HUES6 (cell line): ENCODE measurements around the gene TBX20.

Experiments
- H3K27ac ChIP-seq: 2 replicates; pipeline ENCODE4 v1.7.0; 2013; ENCODE audit warnings: low read depth, mild to moderate bottlenecking, low read length, inconsistent platforms
- H3K27me3 ChIP-seq: 2 replicates; pipeline ENCODE4 v1.6.1; 2013; ENCODE audit warnings: low read length; ENCODE audit not compliant: control insufficient read depth, insufficient read depth
- H3K36me3 ChIP-seq: 2 replicates; pipeline ENCODE4 v1.6.1; 2013; ENCODE audit warnings: low read length; ENCODE audit not compliant: control insufficient read depth, insufficient read depth
- H3K4me1 ChIP-seq: 2 replicates; pipeline ENCODE4 v1.6.1; 2013; ENCODE audit warnings: low read length; ENCODE audit not compliant: control insufficient read depth, insufficient read depth
- H3K4me3 ChIP-seq: 2 replicates; pipeline ENCODE4 v1.5.1; 2013; ENCODE audit warnings: low read depth, low read length
- H3K9ac ChIP-seq: one replicate; pipeline ENCODE4 v1.6.1; 2013; ENCODE audit warnings: mild to moderate bottlenecking, low read length
- H3K9me3 ChIP-seq: 2 replicates; pipeline ENCODE4 v1.6.1; 2013; ENCODE audit warnings: low read depth, low read length; ENCODE audit not compliant: control insufficient read depth, insufficient read depth

Gene TBX20

GRCh38 chr7:35261476-35262285 is 7.8 kb upstream of the TBX20 start:
- Histone ChIP-seq H3K9ac (peak overlapping the region; percentile 37), H3K27me3 (peaks cover 77% of the 10 kb centered on the region)

GRCh38 chr7:35261041-35261440 is 7.1 kb upstream of the TBX20 start:
- Histone ChIP-seq H3K4me1 (peaks cover 51% of the 10 kb centered on the region), H3K9ac (peak overlapping the region; percentile 37), H3K27me3 (peaks cover 83% of the 10 kb centered on the region), H3K4me3 (peak overlapping the region; percentile 52), H3K9me3 (no peaks in the 10 kb centered on the region), H3K27ac (no peak overlapping the region), H3K36me3 (no peaks in the 10 kb centered on the region)

More at GRCh38 chr7:35261476-35262285, 7.8 kb upstream of the TBX20 start:
- H3K27ac ChIP-seq: no peak overlapping the region
- peaks cover 44% of the 10 kb centered on the region for H3K4me1 ChIP-seq
- no peaks in the 10 kb centered on the region for H3K9me3 ChIP-seq
- H3K36me3 ChIP-seq: no peaks in the 10 kb centered on the region
- H3K4me3 ChIP-seq: peak overlapping the region; percentile 52

- no peak overlapping the region for H3K27ac ChIP-seq
- 0 out of 2 replicates have a peak overlapping the region, but pooled peaks have one; percentile 5 for H3K4me3 ChIP-seq
- peaks cover 91% of the 10 kb centered on the region for H3K27me3 ChIP-seq
- no peak overlapping the region for H3K9ac ChIP-seq
- peaks cover 54% of the 10 kb centered on the region for H3K4me1 ChIP-seq
- H3K9me3 ChIP-seq: no peaks in the 10 kb centered on the region
- no peaks in the 10 kb centered on the region for H3K36me3 ChIP-seq
Measured at GRCh38 chr7:35260246-35260645, 6.3 kb upstream of the TBX20 start.

GRCh38 chr7:35259523-35259908 is 5.6 kb upstream of the TBX20 start:
- H3K4me3 ChIP-seq: peak overlapping the region; percentile 58; the same call in 1 of the 2 replicates
- H3K9ac ChIP-seq: no peak overlapping the region
- H3K27ac ChIP-seq: no peak overlapping the region
- peaks cover 56% of the 10 kb centered on the region for H3K4me1 ChIP-seq
- no peaks in the 10 kb centered on the region for H3K36me3 ChIP-seq
- H3K27me3 ChIP-seq: peaks cover 98% of the 10 kb centered on the region
- no peaks in the 10 kb centered on the region for H3K9me3 ChIP-seq

- no peaks in the 10 kb centered on the region for H3K9me3 ChIP-seq
- H3K9ac ChIP-seq: no peak overlapping the region
- peaks cover 100% of the 10 kb centered on the region for H3K27me3 ChIP-seq
- H3K36me3 ChIP-seq: no peaks in the 10 kb centered on the region
- H3K27ac ChIP-seq: no peak overlapping the region
- H3K4me3 ChIP-seq: peak overlapping the region; percentile 58; the same call in 1 of the 2 replicates
- H3K4me1 ChIP-seq: peaks cover 60% of the 10 kb centered on the region
Measured at GRCh38 chr7:35258868-35259522, 5.1 kb upstream of the TBX20 start.

- H3K27me3 ChIP-seq: peaks cover 100% of the 10 kb centered on the region
Measured at GRCh38 chr7:35258125-35258867, 4.4 kb upstream of the TBX20 start.

GRCh38 chr7:35257251-35258124 is 3.6 kb upstream of the TBX20 start:
- Histone ChIP-seq H3K27ac (no peak overlapping the region), H3K4me3 (peak overlapping the region; percentile 58), H3K27me3 (peaks cover 100% of the 10 kb centered on the region)

More at GRCh38 chr7:35258125-35258867, 4.4 kb upstream of the TBX20 start:
- Histone ChIP-seq H3K27ac (no peak overlapping the region), H3K9ac (peak overlapping the region; percentile 15), H3K4me1 (peaks cover 54% of the 10 kb centered on the region), H3K36me3 (no peaks in the 10 kb centered on the region), H3K9me3 (no peaks in the 10 kb centered on the region), H3K4me3 (peak overlapping the region; percentile 58)

GRCh38 chr7:35256256-35257175 is 2.6 kb upstream of the TBX20 start:
- no peaks in the 10 kb centered on the region for H3K36me3 ChIP-seq
- H3K9me3 ChIP-seq: no peaks in the 10 kb centered on the region
- no peak overlapping the region for H3K9ac ChIP-seq
- peaks cover 100% of the 10 kb centered on the region for H3K27me3 ChIP-seq
- H3K4me1 ChIP-seq: peaks cover 49% of the 10 kb centered on the region
- no peak overlapping the region for H3K27ac ChIP-seq
- H3K4me3 ChIP-seq: peak overlapping the region; percentile 58

More at GRCh38 chr7:35257251-35258124, 3.6 kb upstream of the TBX20 start:
- H3K36me3 ChIP-seq: no peaks in the 10 kb centered on the region
- no peaks in the 10 kb centered on the region for H3K9me3 ChIP-seq
- peaks cover 51% of the 10 kb centered on the region for H3K4me1 ChIP-seq
- peak overlapping the region; percentile 15 for H3K9ac ChIP-seq

GRCh38 chr7:35255443-35256255 is 1.7 kb upstream of the TBX20 start:
- Histone ChIP-seq H3K27me3 (peaks cover 100% of the 10 kb centered on the region), H3K27ac (no peak overlapping the region), H3K9ac (no peak overlapping the region), H3K4me1 (peaks cover 46% of the 10 kb centered on the region), H3K4me3 (peak overlapping the region; percentile 58; the same call in 1 of the 2 replicates), H3K9me3 (no peaks in the 10 kb centered on the region), H3K36me3 (no peaks in the 10 kb centered on the region)
